Uterus (tissue), 2 donors: ENCODE measurements around the gene B3GALNT2.

Experiments
- POLR2A ChIP-seq, 2 donors: fragments of 450-650 bp; IDR thresholded peaks; one replicate each; pipeline ENCODE4 v1.6.1; 2016; ENCODE audit warnings: antibody characterized with exemption in 2 of 2, mild to moderate bottlenecking in 1 of 2, moderate library complexity in 1 of 2
- TF ChIP-seq, protein P1 (sequence below), 4 experiments: fragments of 200-600 bp in 2 of 4; fragments of 450-650 bp in 2 of 4; sonication (generic) in 2 of 4; IDR thresholded peaks; one replicate each; pipeline ENCODE4 v1.5.1; 2016 to 2019; ENCODE audit warnings: antibody characterized with exemption in 4 of 4, mild to moderate bottlenecking in 2 of 4, moderate library complexity in 1 of 4

DNA sequence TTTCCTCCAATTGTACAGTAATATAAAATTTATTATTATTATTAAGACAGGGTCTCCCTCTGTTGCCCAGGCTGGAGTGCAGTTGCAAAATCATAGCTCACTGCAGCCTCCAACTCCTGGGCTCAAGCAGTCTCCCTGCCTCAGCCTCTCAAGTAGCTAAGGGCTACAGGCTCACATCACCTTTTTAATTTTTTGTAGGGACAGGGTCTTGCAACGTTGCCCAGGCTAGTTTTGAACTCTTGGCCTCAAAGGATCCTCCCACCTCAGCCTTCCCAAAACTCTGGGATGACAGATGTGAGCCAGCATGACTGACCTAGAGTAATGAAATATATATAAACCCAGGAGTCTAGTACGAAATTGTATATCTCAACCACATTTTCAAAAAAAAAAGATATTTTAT is 49.2 kb downstream of the B3GALNT2 start:
- TF ChIP-seq, protein P1, sequence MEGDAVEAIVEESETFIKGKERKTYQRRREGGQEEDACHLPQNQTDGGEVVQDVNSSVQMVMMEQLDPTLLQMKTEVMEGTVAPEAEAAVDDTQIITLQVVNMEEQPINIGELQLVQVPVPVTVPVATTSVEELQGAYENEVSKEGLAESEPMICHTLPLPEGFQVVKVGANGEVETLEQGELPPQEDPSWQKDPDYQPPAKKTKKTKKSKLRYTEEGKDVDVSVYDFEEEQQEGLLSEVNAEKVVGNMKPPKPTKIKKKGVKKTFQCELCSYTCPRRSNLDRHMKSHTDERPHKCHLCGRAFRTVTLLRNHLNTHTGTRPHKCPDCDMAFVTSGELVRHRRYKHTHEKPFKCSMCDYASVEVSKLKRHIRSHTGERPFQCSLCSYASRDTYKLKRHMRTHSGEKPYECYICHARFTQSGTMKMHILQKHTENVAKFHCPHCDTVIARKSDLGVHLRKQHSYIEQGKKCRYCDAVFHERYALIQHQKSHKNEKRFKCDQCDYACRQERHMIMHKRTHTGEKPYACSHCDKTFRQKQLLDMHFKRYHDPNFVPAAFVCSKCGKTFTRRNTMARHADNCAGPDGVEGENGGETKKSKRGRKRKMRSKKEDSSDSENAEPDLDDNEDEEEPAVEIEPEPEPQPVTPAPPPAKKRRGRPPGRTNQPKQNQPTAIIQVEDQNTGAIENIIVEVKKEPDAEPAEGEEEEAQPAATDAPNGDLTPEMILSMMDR (IDR thresholded peaks at IDR 0.05) = no peak
- TF ChIP-seq POLR2A (IDR thresholded peaks at IDR 0.05) = no peak
